ENCODE results near the gene CNGB1.

The CNGB1 gene

GRCh38 chr16:57970319-57970718 lies 609 bp downstream of the CNGB1 start:
- DNase-seq = no peak

- DNase-seq = no peak
These were observed 1.3 kb downstream of the CNGB1 start for GRCh38 chr16:57969451-57970123.

GRCh38 chr16:57967916-57968315 lies 3.0 kb downstream of the CNGB1 start:
- no peak for DNase-seq

- DNase-seq = no peak
These were observed 3.9 kb downstream of the CNGB1 start for GRCh38 chr16:57966986-57967385.

- DNase-seq = no peak
These were observed 4.6 kb downstream of the CNGB1 start for GRCh38 chr16:57966204-57966771.

GRCh38 chr16:57964157-57964700 lies 6.7 kb downstream of the CNGB1 start:
- DNase-seq = no peak

- DNase-seq = no peak
These were observed 8.2 kb downstream of the CNGB1 start for GRCh38 chr16:57962756-57963155.

- DNase-seq = no peak
These were observed 8.9 kb downstream of the CNGB1 start for GRCh38 chr16:57962046-57962445.

- no peak for DNase-seq
These were observed 9.4 kb downstream of the CNGB1 start for GRCh38 chr16:57961538-57961937.

GRCh38 chr16:57960826-57961472 lies 10.0 kb downstream of the CNGB1 start:
- no peak for DNase-seq

GRCh38 chr16:57960310-57960709 lies 10.6 kb downstream of the CNGB1 start:
- no peak for DNase-seq

GRCh38 chr16:57959804-57960203 lies 11.1 kb downstream of the CNGB1 start:
- DNase-seq = no peak

GRCh38 chr16:57959121-57959520 lies 11.8 kb downstream of the CNGB1 start:
- no peak for DNase-seq

- no peak for DNase-seq
These were observed 12.4 kb downstream of the CNGB1 start for GRCh38 chr16:57958544-57958943.

GRCh38 chr16:57957673-57958392 lies 13.1 kb downstream of the CNGB1 start:
- no peak for DNase-seq

GRCh38 chr16:57956924-57957672 lies 13.8 kb downstream of the CNGB1 start:
- DNase-seq = no peak

- no peak for DNase-seq
These were observed 14.6 kb downstream of the CNGB1 start for GRCh38 chr16:57956270-57956808.

GRCh38 chr16:57955572-57956188 lies 15.2 kb downstream of the CNGB1 start:
- no peak for DNase-seq

- no peak for DNase-seq
These were observed 17.1 kb downstream of the CNGB1 start for GRCh38 chr16:57953857-57954256.

- no peak for DNase-seq
These were observed 18.0 kb downstream of the CNGB1 start for GRCh38 chr16:57952909-57953308.

GRCh38 chr16:57951204-57951960 lies 19.5 kb downstream of the CNGB1 start:
- no peak for DNase-seq
